Stimulated activated CD4-positive, alpha-beta T cell treated with anti-CD3 and anti-CD28 coated beads, TNF-alpha, amount 100 ng/mL, for 1 hour (primary cell): ENCODE data around the gene CUBN.

Experiments
- DNase-seq, 3 donors: peaks; one replicate each; pipeline ENCODE4 v3.0.0-alpha.2; 2020; ENCODE audit warnings: low read depth in 3 of 3, low spot score in 1 of 3

CUBN gene

DNA sequence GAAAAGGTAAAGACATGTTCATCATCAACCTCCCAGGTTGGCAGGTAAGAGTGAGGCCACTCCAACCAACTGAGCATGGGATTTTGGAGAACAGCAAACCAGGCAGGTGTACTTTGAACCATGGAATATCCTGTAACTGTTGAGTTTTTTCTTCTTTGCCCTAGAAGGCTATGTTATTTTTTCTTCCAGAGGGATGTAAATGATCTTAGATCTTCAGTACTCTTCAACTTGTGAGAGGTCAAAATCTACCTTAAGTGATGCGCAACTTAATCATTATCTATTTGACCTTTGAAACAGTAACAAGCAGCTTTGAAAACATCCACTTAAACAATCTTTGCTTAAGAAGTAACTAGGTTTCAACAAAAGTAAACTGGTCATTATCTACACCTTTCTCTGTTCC is at the start of gene CUBN:
Gene CUBN, minus strand, starts transcription at position 71 of the 400 bp plus-strand sequence. Its CDS starts 46 bp downstream, at position 25.
- DNase-seq = no peak

- DNase-seq = no peak
Observed at GRCh38 chr10:17179002-17179401, 49.4 kb upstream of the CUBN start.

DNA sequence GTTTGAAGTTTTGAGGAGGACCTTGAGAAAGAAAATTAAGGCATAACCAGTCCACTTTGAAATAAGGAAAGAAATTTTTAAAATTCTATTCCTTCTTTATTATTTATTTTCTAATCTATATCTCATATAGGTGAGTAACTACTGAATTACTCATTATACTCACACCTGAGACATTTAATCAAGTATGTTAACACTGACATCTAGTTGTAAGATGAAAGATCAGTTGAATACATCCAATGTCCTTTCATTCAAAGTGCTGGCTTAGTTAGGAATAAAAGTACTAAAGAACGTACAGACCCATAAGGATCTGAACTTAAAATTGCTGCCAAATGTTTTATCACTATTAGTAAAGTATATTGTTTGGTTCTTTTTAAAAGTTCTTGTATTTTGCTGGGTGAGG is 48.4 kb upstream of the CUBN start:
- no peak for DNase-seq

- no peak for DNase-seq
Observed at GRCh38 chr10:17177014-17177413, 47.4 kb upstream of the CUBN start.

- DNase-seq = no peak
Observed at GRCh38 chr10:17176091-17176490, 46.5 kb upstream of the CUBN start.

- no peak for DNase-seq
Observed at GRCh38 chr10:17175551-17175950, 45.9 kb upstream of the CUBN start.

GRCh38 chr10:17174626-17175025 is 45.0 kb upstream of the CUBN start:
- no peak for DNase-seq

DNA sequence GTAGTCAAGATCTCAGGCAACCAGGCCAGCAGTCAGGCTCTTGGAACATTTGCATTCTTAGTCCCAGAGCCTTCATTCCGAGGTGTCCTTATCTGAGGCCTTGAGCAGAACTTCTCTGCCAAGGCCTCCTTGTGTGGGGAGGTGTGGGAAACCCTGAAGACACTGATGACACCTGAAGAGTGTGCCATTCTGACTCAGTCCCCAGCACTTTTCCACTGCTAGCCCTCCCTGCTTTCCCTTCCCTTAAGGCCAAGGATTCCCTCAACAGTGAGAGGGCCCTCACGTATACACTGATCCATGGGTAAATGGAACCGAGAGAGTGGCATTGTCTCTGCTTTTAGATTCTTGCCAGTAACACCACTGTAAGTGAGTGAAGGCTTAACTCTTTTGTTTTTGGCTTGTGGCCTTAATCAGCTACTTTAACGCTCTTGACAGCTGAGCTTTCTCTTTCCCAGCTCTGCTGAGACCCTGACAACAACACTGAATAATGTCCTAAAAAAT is 41.6 kb upstream of the CUBN start:
- no peak for DNase-seq

GRCh38 chr10:17169803-17170202 is 40.2 kb upstream of the CUBN start:
- no peak for DNase-seq

- DNase-seq = no peak
Observed at GRCh38 chr10:17166699-17167098, 37.1 kb upstream of the CUBN start.

DNA sequence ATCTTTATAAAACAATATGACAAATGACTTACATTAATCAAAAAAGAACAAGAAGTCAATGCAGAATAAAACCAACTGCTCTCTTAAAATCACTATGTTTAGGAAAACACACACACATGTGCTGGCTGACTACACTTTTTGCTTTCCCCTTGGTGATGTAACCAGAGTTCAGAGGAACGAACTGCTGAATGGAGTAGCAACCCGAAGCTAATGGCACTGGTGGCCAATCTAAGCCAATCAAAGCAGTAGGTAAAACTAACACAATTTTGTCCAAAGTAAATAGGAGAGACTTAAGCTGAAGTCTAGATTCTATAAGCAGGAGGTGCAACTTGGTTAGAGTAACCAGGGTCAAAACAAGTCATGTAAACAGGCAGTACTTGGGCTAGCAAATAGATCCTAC is 33.2 kb upstream of the CUBN start:
- no peak for DNase-seq

- DNase-seq = no peak
Observed at GRCh38 chr10:17161775-17162174, 32.2 kb upstream of the CUBN start.

DNA sequence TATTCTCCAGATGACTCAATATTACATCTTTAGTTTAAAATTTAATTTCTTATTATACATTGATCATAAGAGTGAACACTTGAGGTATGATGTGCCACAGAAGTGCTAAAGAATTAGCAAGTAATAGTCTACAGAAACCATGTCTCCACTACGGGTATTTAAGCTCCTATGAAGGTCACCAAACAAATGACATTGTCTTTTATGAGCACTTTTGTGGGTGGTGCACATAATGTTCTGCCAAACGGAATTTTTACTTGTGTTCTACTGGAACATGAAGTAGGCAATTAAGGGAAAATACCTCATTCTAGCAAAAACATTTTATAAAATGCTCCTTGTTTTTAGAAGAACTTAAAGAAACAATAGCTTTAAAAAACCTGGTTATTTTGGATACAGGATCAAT is 27.4 kb upstream of the CUBN start:
- no peak for DNase-seq

- no peak for DNase-seq
Observed at GRCh38 chr10:17155826-17156225, 26.2 kb upstream of the CUBN start.

DNA sequence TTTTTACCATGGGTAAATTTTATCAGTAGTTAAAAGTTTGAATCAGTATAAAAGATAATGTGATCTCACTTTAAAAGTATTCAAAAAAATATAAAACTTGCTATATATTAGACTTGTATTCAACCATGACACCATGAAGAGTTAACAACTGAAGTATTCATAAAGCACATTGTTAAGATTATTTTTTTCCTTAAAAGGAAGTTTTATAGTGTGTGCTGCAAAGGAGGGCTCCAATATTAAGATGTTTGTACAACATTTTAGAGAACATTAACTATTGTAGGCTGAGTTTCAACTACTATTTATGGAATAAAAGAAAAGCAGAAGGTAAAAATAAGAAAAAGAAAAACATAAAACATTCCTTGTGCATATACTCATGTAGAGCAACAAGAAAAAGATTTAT is 24.5 kb upstream of the CUBN start:
- DNase-seq = no peak

DNA sequence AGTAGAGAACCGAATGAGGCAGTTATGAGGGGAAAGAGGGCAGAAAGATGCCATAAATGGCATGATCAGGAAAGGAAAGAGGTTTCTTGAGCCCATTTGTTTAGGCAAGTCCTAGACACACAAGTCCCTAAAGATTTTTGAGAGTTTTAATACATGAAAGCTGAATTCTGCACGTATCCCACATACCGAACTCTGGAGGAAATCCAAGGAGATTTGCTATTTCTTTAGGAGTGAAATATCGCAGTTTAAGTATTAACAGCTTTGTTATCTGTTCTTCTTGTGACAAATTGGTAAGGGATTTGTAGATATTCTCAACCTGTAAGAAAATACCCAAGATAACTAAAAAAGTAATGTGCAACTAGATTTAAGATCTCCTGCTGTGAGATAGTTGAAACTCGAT is 23.7 kb upstream of the CUBN start:
- DNase-seq = no peak

- DNase-seq = no peak
Observed at GRCh38 chr10:17151716-17152115, 22.1 kb upstream of the CUBN start.

DNA sequence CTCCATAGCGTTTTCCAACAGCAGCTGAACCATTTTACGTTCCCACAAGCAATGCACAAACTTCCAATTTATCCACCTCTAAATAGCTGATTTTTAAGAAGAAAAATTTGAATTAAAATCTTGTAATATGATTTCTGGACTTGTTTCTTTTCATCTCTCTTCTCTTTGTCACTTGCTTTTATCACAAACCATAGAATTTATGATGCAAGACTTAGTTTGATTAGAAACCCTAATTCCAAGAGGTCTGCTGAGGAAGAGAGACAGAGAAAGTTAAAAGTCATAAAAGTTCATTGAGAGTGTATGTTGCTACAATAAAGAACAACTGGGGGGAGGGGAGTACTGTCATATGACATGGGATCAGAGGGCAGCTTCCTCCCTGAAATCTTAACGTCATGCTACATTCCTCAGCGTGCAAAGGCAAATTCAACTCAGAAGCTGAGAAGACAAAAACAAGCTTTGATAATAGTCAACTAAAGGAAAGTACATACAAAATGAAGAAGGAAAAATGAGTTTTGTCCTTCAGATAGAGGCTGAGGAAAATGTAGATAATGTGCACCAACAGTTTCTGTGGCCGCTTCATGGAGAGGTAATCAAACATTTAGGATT is 18.4 kb upstream of the CUBN start:
- no peak for DNase-seq

GRCh38 chr10:17146892-17147291 is 17.3 kb upstream of the CUBN start:
- no peak for DNase-seq

- no peak for DNase-seq
Observed at GRCh38 chr10:17145239-17145638, 15.6 kb upstream of the CUBN start.

GRCh38 chr10:17144757-17145156 is 15.1 kb upstream of the CUBN start:
- DNase-seq = peak in 1 of 3 donors; percentile 31

GRCh38 chr10:17144032-17144431 is 14.4 kb upstream of the CUBN start:
- DNase-seq = no peak

DNA sequence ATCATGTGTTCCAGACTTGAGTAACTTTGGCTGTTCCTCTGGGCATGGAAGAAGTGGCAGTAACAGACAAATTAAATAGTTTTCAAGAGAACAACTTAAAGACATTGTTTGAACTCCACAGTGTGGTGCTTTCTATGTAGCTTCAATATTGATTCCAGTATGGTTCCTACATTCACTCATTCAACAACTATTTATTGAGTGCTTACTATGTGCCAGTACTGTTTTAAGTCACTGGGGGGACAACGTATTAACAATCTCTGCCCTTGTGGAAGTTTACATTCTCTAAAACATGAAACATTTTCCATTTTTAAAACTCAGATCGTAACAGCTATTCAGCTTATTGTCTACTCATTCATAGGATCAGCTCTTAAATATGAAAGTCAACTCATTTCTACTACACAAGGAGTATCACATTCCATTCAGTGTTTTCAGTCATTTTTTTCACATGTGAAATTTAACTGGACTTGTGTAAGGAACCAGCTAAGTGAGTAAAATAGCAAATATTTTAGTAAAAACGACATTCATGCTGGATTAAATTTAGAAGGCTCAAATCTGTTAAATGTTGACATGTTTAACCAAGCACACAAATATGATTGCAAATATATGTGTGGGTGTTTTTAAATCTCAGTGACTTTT is 13.6 kb upstream of the CUBN start:
- DNase-seq = no peak
